HepG2 (cell line): ENCODE data around the gene HYAL1. TPM values are rescaled to one million over a fixed set of nuclear protein-coding genes. Genes with fewer than 3 reads are reported as not detected.

Experiments used
- AFF4 ChIP-seq: sonication (generic); formaldehyde crosslinking; IDR thresholded peaks from 2 replicates; pipeline ENCODE4 v1.4.0; 2020; ENCODE audit warnings: missing genetic modification reagents
- DPF2 ChIP-seq: sonication (generic); formaldehyde crosslinking; IDR thresholded peaks from 2 replicates; pipeline ENCODE4 v1.4.0; 2020; ENCODE audit warnings: mild to moderate bottlenecking, low read depth, missing genetic modification reagents, borderline replicate concordance
- GFI1 ChIP-seq: sonication (generic); formaldehyde crosslinking; IDR thresholded peaks from 2 replicates; pipeline ENCODE4 v1.5.0; 2020; ENCODE audit warnings: missing genetic modification reagents, mild to moderate bottlenecking, borderline replicate concordance
- GPBP1L1 ChIP-seq: sonication (generic); formaldehyde crosslinking; IDR thresholded peaks from 2 replicates; pipeline ENCODE4 v1.5.0; 2020; ENCODE audit warnings: mild to moderate bottlenecking, missing genetic modification reagents
- HMGXB4 ChIP-seq, 2 experiments: sonication (generic) in 1 of 2; formaldehyde crosslinking in 1 of 2; IDR thresholded peaks; 2 replicates each; pipeline versions ENCODE4 v1.4.0 to v1.6.1; 2018 to 2020; ENCODE audit warnings: missing genetic modification reagents in 2 of 2, borderline replicate concordance in 1 of 2, low read depth in 1 of 2, mild to moderate bottlenecking in 1 of 2, missing biosample characterization in 1 of 2
- KDM5A ChIP-seq: fragments of 200-600 bp; sonication (generic); IDR thresholded peaks from 2 replicates; pipeline ENCODE4 v1.7.0; 2018; ENCODE audit warnings: antibody characterized with exemption, mild to moderate bottlenecking, low read length, borderline replicate concordance
- MAF1 ChIP-seq: sonication (generic); formaldehyde crosslinking; IDR thresholded peaks from 2 replicates; pipeline ENCODE4 v1.5.0; 2020; ENCODE audit warnings: missing genetic modification reagents, borderline replicate concordance
- MEIS1 ChIP-seq: sonication (generic); formaldehyde crosslinking; IDR thresholded peaks from 2 replicates; pipeline ENCODE4 v1.9.0; 2021; ENCODE audit warnings: mild to moderate bottlenecking, missing genetic modification reagents, moderate library complexity, borderline replicate concordance
- NCOR1 ChIP-seq: fragments of 200-600 bp; sonication (generic); IDR thresholded peaks from 2 replicates; pipeline ENCODE4 v1.7.0; 2017; ENCODE audit warnings: antibody characterized with exemption, low read length, borderline replicate concordance
- NR2F6 ChIP-seq, 2 experiments: IDR thresholded peaks; 2 replicates each; pipeline ENCODE4 v1.6.1; 2016; ENCODE audit warnings: antibody characterized with exemption in 1 of 2, mild to moderate bottlenecking in 1 of 2
- PBX2 ChIP-seq: IDR thresholded peaks from 2 replicates; pipeline ENCODE4 v1.6.1; 2016; ENCODE audit warnings: control low read depth
- RAD21 ChIP-seq: fragments of 450-650 bp; formaldehyde crosslinking; IDR thresholded peaks from 2 replicates; pipeline ENCODE4 v1.5.0; 2020; ENCODE audit warnings: mild to moderate bottlenecking
- SP4 ChIP-seq: sonication (generic); formaldehyde crosslinking; IDR thresholded peaks from 2 replicates; pipeline ENCODE4 v1.8.1; 2023; ENCODE audit warnings: mild to moderate bottlenecking, missing genetic modification reagents
- THAP7 ChIP-seq: sonication (generic); formaldehyde crosslinking; IDR thresholded peaks from 2 replicates; pipeline ENCODE4 v1.8.1; 2023; ENCODE audit warnings: mild to moderate bottlenecking, missing genetic modification reagents
- ZNF230 ChIP-seq: sonication (generic); formaldehyde crosslinking; IDR thresholded peaks from 2 replicates; pipeline ENCODE4 v1.4.0; 2020; ENCODE audit warnings: mild to moderate bottlenecking, missing genetic modification reagents
- ZNF468 ChIP-seq: sonication (generic); formaldehyde crosslinking; IDR thresholded peaks from 2 replicates; pipeline ENCODE4 v1.8.0; 2022; ENCODE audit warnings: mild to moderate bottlenecking, moderate library complexity, missing genetic modification reagents
- ZNF556 ChIP-seq: sonication (generic); formaldehyde crosslinking; IDR thresholded peaks from 2 replicates; pipeline ENCODE4 v1.4.0; 2020; ENCODE audit warnings: mild to moderate bottlenecking, missing genetic modification reagents, borderline replicate concordance
- polyA plus RNA-seq, 8 experiments: library from polyadenylated mRNA; depleted of rRNA in 3 of 8; stranded (reverse) in 7 of 8; unstranded in 1 of 8; fragments of >200 nt; fragmentation: Illumina TruSeq in 4 of 8; extraction: Trizol in 4 of 8; gene quantifications; 2 replicates each; pipeline versions ENCODE4 v1.2.1 to v1.2.3, GENCODE V29; 2011 to 2016; ENCODE audit warnings: low read depth in 4 of 8, missing spikeins in 1 of 8, mixed read lengths in 1 of 8; ENCODE audit not compliant: insufficient read depth in 1 of 8
- total RNA-seq, 5 experiments: library from RNA; depleted of rRNA; stranded (reverse); fragments of >200 nt; fragmentation: Illumina TruSeq; extraction: Trizol; gene quantifications; 2 replicates each; pipeline ENCODE4 v1.2.3, GENCODE V29; 2016; ENCODE audit warnings: low read depth in 1 of 5

HYAL1 gene
- total and polyA plus RNA-seq, 2 of the 13 experiments (the other 11 are each of a cell fraction or from before 2014, with no cell fraction given): 76.5 to 193 TPM

- TF ChIP-seq KDM5A (no peak), NCOR1 (peak; percentile 65; the same call in 1 of the 2 replicates), MEIS1 (CRISPR knock-in tag) (peak; percentile 82; the same call in 1 of the 2 replicates), ZNF556 (CRISPR knock-in tag) (0 out of 2 replicates have a peak, but pooled peaks have one; percentile 45), ZNF230 (0 out of 2 replicates have a peak, but pooled peaks have one; percentile 61), RAD21 (CRISPR knock-in tag) (peak; percentile 95), ZNF468 (CRISPR knock-in tag) (no peak), HMGXB4 (CRISPR knock-in tag; IDR thresholded peaks at IDR 0.05; ENCODE audit: borderline replicate concordance in 1 of 2, low read depth in 1 of 2) (peak; percentile 29 to 65; a peak in 3 of 4 replicates), NR2F6 (IDR thresholded peaks at IDR 0.05) (peak; percentile 74), NR2F6 (CRISPR knock-in tag; IDR thresholded peaks at IDR 0.05) (peak; percentile 86), THAP7 (no peak), MAF1 (CRISPR knock-in tag) (no peak), GPBP1L1 (CRISPR knock-in tag) (no peak), DPF2 (CRISPR knock-in tag) (peak; percentile 60; the same call in 1 of the 2 replicates), SP4 (no peak), AFF4 (CRISPR knock-in tag) (no peak), PBX2 (CRISPR knock-in tag) (no peak), GFI1 (CRISPR knock-in tag) (no peak)
Measured at GRCh38 chr3:50324351-50325112, 21.2 kb upstream of the HYAL1 start (continued).
